GM12878 (cell line): ENCODE measurements around the gene IFT27. TPM values are rescaled to one million over a fixed set of nuclear protein-coding genes. Genes with fewer than 3 reads are reported as not detected.

Experiments
- ATAC-seq: fragments of 200-7000 bp; cut with Tn5 transposase; 3 replicates; pipeline ENCODE4 v1.9.1; 2020; ENCODE audit warnings: mild to moderate bottlenecking, moderate library complexity
- BruUV-seq: library from RNA; stranded (reverse); fragments of 400-500 nt; replicated peaks from 2 replicates; lab custom pipeline; 2021; lab: Mats Ljungman, UMichigan
- CTCF ChIA-PET: fragments of 300-600 bp; sonication (Branson Sonifier 250); formaldehyde crosslinking; extraction: SDS; loops from one replicate; lab custom pipeline; 2021; ENCODE audit warnings: inconsistent platforms; lab: Yijun Ruan, JAX
- POLR2A ChIA-PET: fragments of 350-600 bp; formaldehyde crosslinking; extraction: SDS; loops from one replicate; lab custom pipeline; 2021; ENCODE audit warnings: inconsistent platforms; lab: Charles Lee
- RAD21 ChIA-PET: fragments of 300-600 bp; sonication (Branson Sonifier 250); formaldehyde crosslinking; loops from one replicate; lab custom pipeline; 2023; ENCODE audit warnings: antibody characterized with exemption; ENCODE audit not compliant: unreplicated experiment; lab: Charles Lee
- SMC1A ChIA-PET: fragments of 300-600 bp; sonication (Branson Sonifier 250); formaldehyde crosslinking; loops from one replicate; lab custom pipeline; 2023; ENCODE audit not compliant: unreplicated experiment, uncharacterized antibody; lab: Charles Lee
- DNase-seq: peaks from one replicate; pipeline ENCODE4 v3.0.0-alpha.2; 2011; ENCODE audit warnings: low read depth, low spot score
- FAIRE-seq: peaks from 3 replicates; lab custom pipeline; 2011; peaks lifted over from hg19 to GRCh38; lab: Jason Lieb, UNC
- H2AFZ ChIP-seq: 2 replicates; pipeline ENCODE4 v1.6.0; 2011; ENCODE audit warnings: low read depth, low read length, control low read depth; ENCODE audit not compliant: control insufficient read depth
- H3K27ac ChIP-seq: 2 replicates; pipeline ENCODE4 v1.5.1; 2011; ENCODE audit warnings: control low read depth; ENCODE audit not compliant: control insufficient read depth, insufficient read depth
- H3K27me3 ChIP-seq, 2 experiments: replicated peaks in 1 of 2; 2 replicates each; pipeline versions ENCODE4 v1.6.0 to v1.6.1; 2011; ENCODE audit warnings: low read length in 1 of 2; ENCODE audit not compliant: control insufficient read depth in 2 of 2, insufficient read depth in 2 of 2
- H3K36me3 ChIP-seq, 2 experiments: 2 replicates each; pipeline ENCODE4 v1.5.1; 2011; ENCODE audit warnings: low read length in 1 of 2; ENCODE audit not compliant: control insufficient read depth in 2 of 2, insufficient read depth in 2 of 2
- H3K4me1 ChIP-seq: 2 replicates; pipeline ENCODE4 v1.6.1; 2011; ENCODE audit warnings: mild to moderate bottlenecking, low read length, moderate library complexity, mixed read lengths; ENCODE audit not compliant: control insufficient read depth, insufficient read depth
- H3K4me2 ChIP-seq: 2 replicates; pipeline ENCODE4 v1.6.0; 2011; ENCODE audit warnings: control low read depth; ENCODE audit not compliant: control insufficient read depth, insufficient read depth
- H3K4me3 ChIP-seq: fragments of 200-600 bp; sonication (generic); 2 replicates; pipeline ENCODE4 v1.5.1; 2016
- H3K79me2 ChIP-seq: 2 replicates; pipeline ENCODE4 v1.6.0; 2011; ENCODE audit warnings: low read length; ENCODE audit not compliant: control insufficient read depth, insufficient read depth
- H3K9ac ChIP-seq: 2 replicates; pipeline ENCODE4 v1.8.0; 2011; ENCODE audit warnings: low read length, control low read depth, mixed read lengths; ENCODE audit not compliant: control insufficient read depth, insufficient read depth
- H3K9me3 ChIP-seq: replicated peaks from 3 replicates; pipeline ENCODE4 v1.5.1; 2011; ENCODE audit warnings: mild to moderate bottlenecking, low read length; ENCODE audit not compliant: control insufficient read depth, insufficient read depth
- H4K20me1 ChIP-seq: 2 replicates; pipeline ENCODE4 v1.6.0; 2011; ENCODE audit not compliant: control insufficient read depth, insufficient read depth
- IKZF1 ChIP-seq: fragments of 450-650 bp; conservative IDR thresholded peaks from 2 replicates; pipeline ENCODE4 v1.6.1; 2017; ENCODE audit warnings: antibody characterized with exemption, mild to moderate bottlenecking
- NFIC ChIP-seq: IDR thresholded peaks from 2 replicates; pipeline ENCODE4 v1.6.1; 2012; ENCODE audit warnings: low read depth, mild to moderate bottlenecking, inconsistent platforms, low read length, moderate library complexity
- PAX5 ChIP-seq: IDR thresholded peaks from 2 replicates; pipeline ENCODE4 v1.6.1; 2011; ENCODE audit warnings: low read depth, low read length, borderline replicate concordance
- TARDBP ChIP-seq: IDR thresholded peaks from 2 replicates; pipeline ENCODE4 v1.6.1; 2016; ENCODE audit warnings: borderline replicate concordance
- ZZZ3 ChIP-seq: IDR thresholded peaks from 2 replicates; pipeline ENCODE4 v1.6.1; 2011; ENCODE audit warnings: low read depth; ENCODE audit not compliant: control insufficient read depth, insufficient read length
- WGBS: methylation state at CpG from one replicate; pipeline ENCODE4 v1.1.6; 2016; ENCODE audit warnings: low lambda C conversion rate; ENCODE audit not compliant: insufficient replicate concordance, insufficient coverage; ENCODE audit errors: missing lambda C conversion rate; 5-methylcytosine and 5-hydroxymethylcytosine counted together
- in situ Hi-C: fragments of 300-500 bp; cut with MboI; formaldehyde crosslinking; loops from 9 replicates; pipeline ENCODE4 v1.14.3; 2018; ENCODE audit warnings: mixed read lengths
- intact Hi-C: fragments of 100-400 bp; cut with micrococcal nuclease; formaldehyde crosslinking; loops from one replicate; pipeline ENCODE4 v1.14.2; 2022; ENCODE audit not compliant: unreplicated experiment
- polyA plus RNA-seq, 11 experiments: library from polyadenylated mRNA; depleted of rRNA in 4 of 11; unstranded in 6 of 11; stranded (reverse) in 5 of 11; fragments of >200 nt; fragmentation: Nextera tagmentation in 4 of 11; fragmentation: Illumina TruSeq in 1 of 11; extraction: Ambion mirVana in 4 of 11; extraction: Trizol in 1 of 11; gene quantifications; 1 replicate in 1 of 11; 2 replicates in 10 of 11; pipeline versions ENCODE4 v1.2.1 to v1.2.3, GENCODE V29; 2011 to 2016; ENCODE audit warnings: inconsistent platforms in 2 of 11, missing spikeins in 2 of 11, low read depth in 1 of 11
- total RNA-seq, 4 experiments: library from RNA; depleted of rRNA in 3 of 4; stranded (reverse); fragments of >200 nt in 3 of 4; fragmentation: Illumina TruSeq in 1 of 4; extraction: Trizol in 1 of 4; gene quantifications; 2 replicates each; pipeline versions ENCODE4 v1.2.1 to v1.2.3, GENCODE V29; 2013 to 2021
- TF ChIP-seq, protein P1 (sequence below): fragments of 450-650 bp; IDR thresholded peaks from 2 replicates; pipeline ENCODE4 v1.6.1; 2017; ENCODE audit warnings: borderline replicate concordance

IFT27 gene
- total and polyA plus RNA-seq, 10 of the 15 experiments (the other 5 are each of a cell fraction or from before 2014, with no cell fraction given): 2.7 to 32.5 (median 10.2) TPM

DNA sequence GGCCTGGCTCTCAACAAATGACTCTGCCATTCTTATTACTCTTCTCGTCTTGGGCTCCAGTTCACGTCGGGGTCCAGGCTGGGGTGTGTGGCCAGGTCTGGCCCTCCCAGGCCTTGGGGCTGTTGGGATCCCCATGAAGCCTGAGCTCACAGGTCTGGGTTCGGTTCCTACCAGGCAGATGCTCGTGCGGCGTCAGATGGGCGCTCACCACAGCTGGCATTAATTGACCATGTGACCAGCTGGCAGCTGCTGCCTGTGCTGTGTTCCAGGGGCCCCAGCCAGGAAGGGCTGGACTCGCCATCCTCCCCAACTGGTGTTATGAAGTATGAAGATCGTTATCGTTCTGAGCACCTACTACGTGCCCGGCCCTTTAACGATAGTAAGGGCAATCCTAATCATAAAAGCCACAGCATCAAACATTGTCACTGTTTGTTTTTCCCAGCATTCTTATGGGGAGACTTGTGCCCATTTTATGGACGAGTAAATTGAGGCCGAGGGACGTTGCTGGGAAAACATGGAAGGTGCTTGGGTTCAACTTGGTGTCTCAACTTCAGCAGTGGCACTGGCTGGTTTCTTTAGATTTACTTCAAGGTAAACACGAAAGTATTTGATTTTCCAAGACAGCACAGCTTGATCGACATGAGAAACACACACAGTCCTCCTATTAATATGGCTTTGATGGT lies 45.6 kb downstream of the IFT27 start (continued):
- TF ChIP-seq, protein P1, sequence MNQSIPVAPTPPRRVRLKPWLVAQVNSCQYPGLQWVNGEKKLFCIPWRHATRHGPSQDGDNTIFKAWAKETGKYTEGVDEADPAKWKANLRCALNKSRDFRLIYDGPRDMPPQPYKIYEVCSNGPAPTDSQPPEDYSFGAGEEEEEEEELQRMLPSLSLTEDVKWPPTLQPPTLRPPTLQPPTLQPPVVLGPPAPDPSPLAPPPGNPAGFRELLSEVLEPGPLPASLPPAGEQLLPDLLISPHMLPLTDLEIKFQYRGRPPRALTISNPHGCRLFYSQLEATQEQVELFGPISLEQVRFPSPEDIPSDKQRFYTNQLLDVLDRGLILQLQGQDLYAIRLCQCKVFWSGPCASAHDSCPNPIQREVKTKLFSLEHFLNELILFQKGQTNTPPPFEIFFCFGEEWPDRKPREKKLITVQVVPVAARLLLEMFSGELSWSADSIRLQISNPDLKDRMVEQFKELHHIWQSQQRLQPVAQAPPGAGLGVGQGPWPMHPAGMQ: no peak
- no peak for TF ChIP-seq NFIC
- TF ChIP-seq ZZZ3: no peak
- no peak for TF ChIP-seq PAX5

DNA sequence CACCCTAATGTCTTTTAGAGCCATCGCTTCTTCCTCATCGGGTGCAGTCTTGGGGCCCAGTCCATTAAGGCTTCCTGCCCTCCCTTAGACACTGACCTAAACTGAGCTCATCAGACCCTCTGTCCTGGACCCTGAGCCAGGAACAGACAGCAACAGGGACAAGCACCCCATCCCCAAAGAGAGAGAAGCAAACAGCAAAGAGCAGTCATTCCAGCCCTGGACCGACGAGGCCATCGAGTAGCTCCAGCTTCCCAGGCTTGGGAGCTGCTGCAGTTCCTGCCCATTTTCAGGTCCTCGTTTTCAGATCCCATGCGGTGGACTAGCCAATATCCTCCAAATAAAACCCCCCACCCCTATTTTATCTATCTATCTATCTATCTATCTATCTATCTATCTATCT lies 46.6 kb downstream of the IFT27 start:
- no peaks in the 10 kb centered on the region for H3K79me2 ChIP-seq
- H3K4me2 ChIP-seq: no peak overlapping the region
- no peak overlapping the region for H3K4me3 ChIP-seq
- TF ChIP-seq IKZF1 (no peak), TARDBP (no peak)
- ATAC-seq (no peak), FAIRE-seq (no peak), DNase-seq (no peak)
- no peaks in the 10 kb centered on the region; the same call in 2 of the 3 replicates for H3K9me3 ChIP-seq
- POLR2A ChIA-PET: no interaction called here
- RAD21 ChIA-PET: no interaction called here
- H3K27ac ChIP-seq: no peak overlapping the region
- no peaks in the 10 kb centered on the region for H3K4me1 ChIP-seq
- 59% methylated on average over 7 of the region's 7 CpGs for WGBS
- no peak overlapping the region for H3K9ac ChIP-seq
- no peaks in the 10 kb centered on the region for H4K20me1 ChIP-seq
- peaks cover 0 to 2% of the 10 kb centered on the region in 2 experiments; a peak in 3 of 4 replicates for H3K27me3 ChIP-seq
- intact Hi-C loops: no loop called here
- in situ Hi-C loops: no loop called here
- CTCF ChIA-PET: interaction anchor here (1.0 kb wide), 1 partner anchor 248 kb away, joined by 5 read pairs; no protein-coding TSS in a partner anchor
- SMC1A ChIA-PET: interaction anchor here (0.6 kb wide), 1 partner anchor 11 kb away, joined by 3 read pairs; no protein-coding TSS in a partner anchor
- no peaks in the 10 kb centered on the region for H3K36me3 ChIP-seq
- BruUV-seq: no TSS peak
- no peak overlapping the region for H2AFZ ChIP-seq
